ENCODE measurements around the gene P2RX5.
A peak's percentile ranks its signal among the peaks of the same experiment; 100 is the strongest.

Gene P2RX5

GRCh38 chr17:3681565-3681964 lies 14.4 kb downstream of the P2RX5 start:
- no peak for DNase-seq (ENCODE audit: low read depth in 2 of 2)

GRCh38 chr17:3681057-3681456 lies 14.9 kb downstream of the P2RX5 start:
- DNase-seq (ENCODE audit: low read depth in 2 of 2) = no peak

GRCh38 chr17:3679531-3680126 lies 16.3 kb downstream of the P2RX5 start:
- DNase-seq (ENCODE audit: low read depth in 2 of 2) = no peak

- no peak for DNase-seq (ENCODE audit: low read depth in 2 of 2)
Measured at GRCh38 chr17:3678821-3679530, 17.0 kb downstream of the P2RX5 start.

GRCh38 chr17:3678095-3678820 lies 17.7 kb downstream of the P2RX5 start:
- no peak for DNase-seq (ENCODE audit: low read depth in 2 of 2)

- DNase-seq (ENCODE audit: low read depth in 2 of 2) = no peak
Measured at GRCh38 chr17:3675886-3676285, 20.1 kb downstream of the P2RX5 start.

GRCh38 chr17:3672571-3672970 lies 23.4 kb downstream of the P2RX5 start:
- DNase-seq (ENCODE audit: low read depth in 2 of 2) = no peak

GRCh38 chr17:3669548-3669947 lies 26.4 kb downstream of the P2RX5 start:
- no peak for DNase-seq (ENCODE audit: low read depth in 2 of 2)

GRCh38 chr17:3669085-3669347 lies 26.9 kb downstream of the P2RX5 start:
- DNase-seq (ENCODE audit: low read depth in 2 of 2) = no peak

- peak; percentile 94 to 95 for DNase-seq (ENCODE audit: low read depth in 2 of 2)
Measured at GRCh38 chr17:3668279-3669084, 27.5 kb downstream of the P2RX5 start, which contains the start of the genes EMC6 and TAX1BP3. TSS of gene EMC6 (plus strand) at chr17:3668812. CDS start at chr17:3669147, 335 bp downstream. TSS of gene TAX1BP3 (minus strand) at chr17:3668578. CDS start at chr17:3668526, 52 bp downstream.

- DNase-seq (ENCODE audit: low read depth in 2 of 2) = peak; percentile 84 to 88
Measured at GRCh38 chr17:3667366-3668278, 28.3 kb downstream of the P2RX5 start.

- no peak for DNase-seq (ENCODE audit: low read depth in 2 of 2)
Measured at GRCh38 chr17:3666516-3666915, 29.4 kb downstream of the P2RX5 start.

GRCh38 chr17:3665834-3666233 lies 30.1 kb downstream of the P2RX5 start:
- no peak for DNase-seq (ENCODE audit: low read depth in 2 of 2)

GRCh38 chr17:3663102-3664011 lies 32.6 kb downstream of the P2RX5 start:
- no peak for DNase-seq (ENCODE audit: low read depth in 2 of 2)

GRCh38 chr17:3660311-3660891 lies 35.6 kb downstream of the P2RX5 start:
- DNase-seq (ENCODE audit: low read depth in 2 of 2) = no peak

GRCh38 chr17:3659541-3660111 lies 36.3 kb downstream of the P2RX5 start:
- DNase-seq (ENCODE audit: low read depth in 2 of 2) = peak in 1 of 2 experiments; percentile 18

GRCh38 chr17:3658784-3659449 lies 37.0 kb downstream of the P2RX5 start:
- DNase-seq (ENCODE audit: low read depth in 2 of 2) = no peak

GRCh38 chr17:3657874-3658783 lies 37.8 kb downstream of the P2RX5 start:
- no peak for DNase-seq (ENCODE audit: low read depth in 2 of 2)

All from fibroblast of skin of left quadriceps (primary cell).